Keratinocyte (primary cell): Measurements from ENCODE around the gene KAT7. TPM values are rescaled to one million over a fixed set of nuclear protein-coding genes. Genes with fewer than 3 reads are reported as not detected.

Experiments
- DNase-seq: peaks from one replicate; pipeline ENCODE4 v3.0.0-alpha.2; 2011; ENCODE audit warnings: low read depth, missing footprints, low spot score
- FAIRE-seq: peaks from 2 replicates; lab custom pipeline; 2011; peaks lifted over from hg19 to GRCh38; lab: Jason Lieb, UNC
- H2AFZ ChIP-seq: 2 replicates; pipeline ENCODE4 v1.6.0; 2012; ENCODE audit warnings: low read length, control low read depth, inconsistent platforms; ENCODE audit not compliant: control insufficient read depth
- H3K27ac ChIP-seq: 2 replicates; pipeline ENCODE4 v1.5.1; 2011; ENCODE audit warnings: low read length; ENCODE audit not compliant: control insufficient read depth, insufficient read depth
- H3K27me3 ChIP-seq: 3 replicates; pipeline ENCODE4 v1.6.0; 2011; ENCODE audit warnings: low read length; ENCODE audit not compliant: control insufficient read depth, insufficient read depth; ENCODE audit errors: extremely low read depth
- H3K36me3 ChIP-seq, 2 experiments: 2 replicates in 1 of 2; 3 replicates in 1 of 2; pipeline ENCODE4 v1.5.1; 2011; ENCODE audit warnings: low read length in 2 of 2, mild to moderate bottlenecking in 1 of 2; ENCODE audit not compliant: control insufficient read depth in 2 of 2, insufficient read depth in 2 of 2; ENCODE audit errors: extremely low read depth in 1 of 2
- H3K4me1 ChIP-seq: 3 replicates; pipeline ENCODE4 v1.5.1; 2011; ENCODE audit warnings: low read length; ENCODE audit not compliant: control insufficient read depth, insufficient read depth; ENCODE audit errors: extremely low read depth
- H3K4me2 ChIP-seq: 3 replicates; pipeline ENCODE4 v1.6.0; 2011; ENCODE audit warnings: low read depth, low read length; ENCODE audit not compliant: control insufficient read depth, insufficient read depth; ENCODE audit errors: extremely low read depth
- H3K4me3 ChIP-seq, 3 experiments: fragments of 200-600 bp in 1 of 3; sonication (generic) in 1 of 3; 2 replicates in 2 of 3; 3 replicates in 1 of 3; pipeline ENCODE4 v1.5.1; 2011 to 2016; ENCODE audit warnings: low read length in 3 of 3, mild to moderate bottlenecking in 3 of 3, control low read depth in 2 of 3, inconsistent platforms in 1 of 3, low read depth in 1 of 3, mixed read lengths in 1 of 3, mixed run types in 1 of 3, moderate library complexity in 1 of 3; ENCODE audit not compliant: control insufficient read depth in 2 of 3, insufficient read depth in 2 of 3; ENCODE audit errors: extremely low read depth in 1 of 3
- H3K79me2 ChIP-seq: 2 replicates; pipeline ENCODE4 v1.6.0; 2012; ENCODE audit warnings: low read length; ENCODE audit not compliant: control insufficient read depth, insufficient read depth
- H3K9ac ChIP-seq: 3 replicates; pipeline ENCODE4 v1.6.0; 2011; ENCODE audit warnings: low read length; ENCODE audit not compliant: control insufficient read depth, insufficient read depth; ENCODE audit errors: extremely low read depth
- H3K9me1 ChIP-seq: 3 replicates; pipeline ENCODE4 v1.6.0; 2011; ENCODE audit warnings: low read length; ENCODE audit not compliant: control insufficient read depth, insufficient read depth; ENCODE audit errors: extremely low read depth
- H3K9me3 ChIP-seq: 2 replicates; pipeline ENCODE4 v1.5.1; 2012; ENCODE audit warnings: low read depth, low read length; ENCODE audit not compliant: control insufficient read depth
- H4K20me1 ChIP-seq: 3 replicates; pipeline ENCODE4 v1.6.0; 2011; ENCODE audit warnings: low read length; ENCODE audit not compliant: control insufficient read depth, insufficient read depth; ENCODE audit errors: extremely low read depth
- CTCF ChIP-seq, 3 experiments: IDR thresholded peaks in 1 of 3; conservative IDR thresholded peaks in 1 of 3; optimal IDR thresholded peaks in 1 of 3; 2 replicates in 2 of 3; 3 replicates in 1 of 3; pipeline versions ENCODE3 to v1.5.1; 2011; ENCODE audit warnings: low read length in 3 of 3, mild to moderate bottlenecking in 3 of 3, moderate library complexity in 2 of 3, control low read depth in 1 of 3, inconsistent platforms in 1 of 3; ENCODE audit not compliant: insufficient read depth in 2 of 3; ENCODE audit errors: extremely low read depth in 1 of 3
- EZH2 ChIP-seq: IDR thresholded peaks from one replicate; pipeline ENCODE4 v1.6.1; 2012; ENCODE audit warnings: inconsistent platforms, mild to moderate bottlenecking, low read length, moderate library complexity
- dilution Hi-C: fragments of 300-500 bp; cut with MboI; formaldehyde crosslinking; loops from one replicate; pipeline ENCODE4 v1.7.0; 2020; ENCODE audit warnings: low sequenced_read_pairs; ENCODE audit not compliant: extremely low pct_ligation_motif_present
- polyA plus RNA-seq, 5 experiments: library from polyadenylated mRNA; depleted of rRNA in 3 of 5; stranded (reverse) in 3 of 5; stranded (forward) in 1 of 5; unstranded in 1 of 5; fragments of >200 nt; gene quantifications; 1 replicate in 1 of 5; 2 replicates in 3 of 5; 3 replicates in 1 of 5; pipeline versions ENCODE4 v1.2.1 to v1.2.3, GENCODE V29; 2011 to 2012; ENCODE audit warnings: missing spikeins in 2 of 5, low read depth in 1 of 5, low replicate concordance in 1 of 5

KAT7 gene
- polyA plus RNA-seq, 1 donor (not counting 4 experiments of a cell fraction or from before 2014, with no cell fraction given) = 19.7 TPM

GRCh38 chr17:49835472-49835871, 47.0 kb downstream of the KAT7 start:
- H3K9me3 ChIP-seq = no peaks in the 10 kb centered on the region
- no peaks in the 10 kb centered on the region for H3K27me3 ChIP-seq
- H3K27ac ChIP-seq = no peak overlapping the region
- no peak overlapping the region for H2AFZ ChIP-seq
- no peak overlapping the region for H3K9ac ChIP-seq
- DNase-seq = no peak
- peaks cover 10 to 14% of the 10 kb centered on the region in 2 experiments for H3K36me3 ChIP-seq
- no peak for FAIRE-seq
- H3K9me1 ChIP-seq = no peaks in the 10 kb centered on the region
- peaks cover 2% of the 10 kb centered on the region for H3K4me1 ChIP-seq
- H3K4me3 ChIP-seq = no peak overlapping the region
- dilution Hi-C loops = no loop called here
- no peak for TF ChIP-seq EZH2
- TF ChIP-seq CTCF (optimal IDR thresholded peaks at IDR 0.05 in 1 of 3, IDR thresholded peaks at IDR 0.05 in 1 of 3, conservative IDR thresholded peaks at IDR 0.05 in 1 of 3; ENCODE audit: extremely low read depth in 1 of 3, insufficient read depth in 2 of 3, low read length in 3 of 3) = no peak
- H3K79me2 ChIP-seq = no peaks in the 10 kb centered on the region
- H3K4me2 ChIP-seq = no peak overlapping the region
- no peaks in the 10 kb centered on the region for H4K20me1 ChIP-seq

GRCh38 chr17:49836111-49837030, 47.9 kb downstream of the KAT7 start:
- dilution Hi-C loops = no loop called here
- Histone ChIP-seq H3K4me2 (no peak overlapping the region), H2AFZ (no peak overlapping the region), H3K4me3 (no peak overlapping the region), H3K9me3 (no peaks in the 10 kb centered on the region), H3K36me3 (peaks cover 10 to 12% of the 10 kb centered on the region in 2 experiments), H3K27ac (no peak overlapping the region), H3K27me3 (no peaks in the 10 kb centered on the region), H3K9me1 (no peaks in the 10 kb centered on the region), H3K4me1 (no peaks in the 10 kb centered on the region), H4K20me1 (no peaks in the 10 kb centered on the region), H3K79me2 (no peaks in the 10 kb centered on the region), H3K9ac (no peak overlapping the region)
- no peak for TF ChIP-seq CTCF (optimal IDR thresholded peaks at IDR 0.05 in 1 of 3, IDR thresholded peaks at IDR 0.05 in 1 of 3, conservative IDR thresholded peaks at IDR 0.05 in 1 of 3; ENCODE audit: extremely low read depth in 1 of 3, insufficient read depth in 2 of 3, low read length in 3 of 3)
- TF ChIP-seq EZH2 = no peak
- DNase-seq (no peak), FAIRE-seq (no peak)
